Gastrocnemius medialis (tissue), 4 donors: ENCODE results near the gene LIMK1.

Source experiments
- POLR2A ChIP-seq, 2 donors: fragments of 450-650 bp; IDR thresholded peaks; one replicate each; pipeline ENCODE4 v1.6.1; 2017; ENCODE audit warnings: antibody characterized with exemption in 2 of 2, mild to moderate bottlenecking in 2 of 2, moderate library complexity in 2 of 2
- TF ChIP-seq, protein P1 (sequence below), 5 experiments: fragments of 450-650 bp in 3 of 5; fragments of 200-600 bp in 2 of 5; sonication (generic) in 2 of 5; IDR thresholded peaks in 4 of 5; conservative IDR thresholded peaks in 1 of 5; 1 replicate in 4 of 5; 2 replicates in 1 of 5; pipeline ENCODE4 v1.5.1; 2016 to 2019; ENCODE audit warnings: antibody characterized with exemption in 5 of 5, mild to moderate bottlenecking in 3 of 5, moderate library complexity in 3 of 5

GRCh38 chr7:74129887-74130286 lies 46.3 kb downstream of the LIMK1 start:
- TF ChIP-seq, protein P1, sequence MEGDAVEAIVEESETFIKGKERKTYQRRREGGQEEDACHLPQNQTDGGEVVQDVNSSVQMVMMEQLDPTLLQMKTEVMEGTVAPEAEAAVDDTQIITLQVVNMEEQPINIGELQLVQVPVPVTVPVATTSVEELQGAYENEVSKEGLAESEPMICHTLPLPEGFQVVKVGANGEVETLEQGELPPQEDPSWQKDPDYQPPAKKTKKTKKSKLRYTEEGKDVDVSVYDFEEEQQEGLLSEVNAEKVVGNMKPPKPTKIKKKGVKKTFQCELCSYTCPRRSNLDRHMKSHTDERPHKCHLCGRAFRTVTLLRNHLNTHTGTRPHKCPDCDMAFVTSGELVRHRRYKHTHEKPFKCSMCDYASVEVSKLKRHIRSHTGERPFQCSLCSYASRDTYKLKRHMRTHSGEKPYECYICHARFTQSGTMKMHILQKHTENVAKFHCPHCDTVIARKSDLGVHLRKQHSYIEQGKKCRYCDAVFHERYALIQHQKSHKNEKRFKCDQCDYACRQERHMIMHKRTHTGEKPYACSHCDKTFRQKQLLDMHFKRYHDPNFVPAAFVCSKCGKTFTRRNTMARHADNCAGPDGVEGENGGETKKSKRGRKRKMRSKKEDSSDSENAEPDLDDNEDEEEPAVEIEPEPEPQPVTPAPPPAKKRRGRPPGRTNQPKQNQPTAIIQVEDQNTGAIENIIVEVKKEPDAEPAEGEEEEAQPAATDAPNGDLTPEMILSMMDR (IDR thresholded peaks at IDR 0.05 in 4 of 5, conservative IDR thresholded peaks at IDR 0.05 in 1 of 5) = no peak
- no peak for TF ChIP-seq POLR2A (IDR thresholded peaks at IDR 0.05)
